AG04449 (cell line): ENCODE measurements around the gene GSTO1.

Source experiments
- CTCF ChIA-PET: fragments of 350-600 bp; formaldehyde crosslinking; extraction: SDS; loops from one replicate; lab custom pipeline; 2021; ENCODE audit warnings: antibody characterized with exemption; lab: Yijun Ruan, JAX
- POLR2A ChIA-PET: fragments of 400-600, 350-600 bp; formaldehyde crosslinking; extraction: SDS; loops from one replicate; lab custom pipeline; 2020; ENCODE audit warnings: antibody characterized with exemption, inconsistent platforms; lab: Yijun Ruan, JAX
- DNase-seq: peaks from one replicate; pipeline ENCODE4 v3.0.0-alpha.2; 2010; ENCODE audit warnings: low read depth, low spot score
- H3K4me3 ChIP-seq: 2 replicates; pipeline ENCODE4 v1.5.1; 2011; ENCODE audit warnings: low read depth, mild to moderate bottlenecking, control low read depth, low read length
- TF ChIP-seq, protein P1 (sequence below): IDR thresholded peaks from one replicate; pipeline ENCODE4 v1.5.1; 2011; ENCODE audit warnings: mild to moderate bottlenecking, moderate library complexity, low read length, control low read depth, inconsistent platforms; ENCODE audit not compliant: insufficient read depth; ENCODE audit errors: missing control alignments

Gene GSTO1

GRCh38 chr10:104274762-104275721, 20.4 kb downstream of the GSTO1 start:
- TF ChIP-seq, protein P1, sequence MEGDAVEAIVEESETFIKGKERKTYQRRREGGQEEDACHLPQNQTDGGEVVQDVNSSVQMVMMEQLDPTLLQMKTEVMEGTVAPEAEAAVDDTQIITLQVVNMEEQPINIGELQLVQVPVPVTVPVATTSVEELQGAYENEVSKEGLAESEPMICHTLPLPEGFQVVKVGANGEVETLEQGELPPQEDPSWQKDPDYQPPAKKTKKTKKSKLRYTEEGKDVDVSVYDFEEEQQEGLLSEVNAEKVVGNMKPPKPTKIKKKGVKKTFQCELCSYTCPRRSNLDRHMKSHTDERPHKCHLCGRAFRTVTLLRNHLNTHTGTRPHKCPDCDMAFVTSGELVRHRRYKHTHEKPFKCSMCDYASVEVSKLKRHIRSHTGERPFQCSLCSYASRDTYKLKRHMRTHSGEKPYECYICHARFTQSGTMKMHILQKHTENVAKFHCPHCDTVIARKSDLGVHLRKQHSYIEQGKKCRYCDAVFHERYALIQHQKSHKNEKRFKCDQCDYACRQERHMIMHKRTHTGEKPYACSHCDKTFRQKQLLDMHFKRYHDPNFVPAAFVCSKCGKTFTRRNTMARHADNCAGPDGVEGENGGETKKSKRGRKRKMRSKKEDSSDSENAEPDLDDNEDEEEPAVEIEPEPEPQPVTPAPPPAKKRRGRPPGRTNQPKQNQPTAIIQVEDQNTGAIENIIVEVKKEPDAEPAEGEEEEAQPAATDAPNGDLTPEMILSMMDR = peak; percentile 92
- peak overlapping the region; percentile 41 for H3K4me3 ChIP-seq

DNA sequence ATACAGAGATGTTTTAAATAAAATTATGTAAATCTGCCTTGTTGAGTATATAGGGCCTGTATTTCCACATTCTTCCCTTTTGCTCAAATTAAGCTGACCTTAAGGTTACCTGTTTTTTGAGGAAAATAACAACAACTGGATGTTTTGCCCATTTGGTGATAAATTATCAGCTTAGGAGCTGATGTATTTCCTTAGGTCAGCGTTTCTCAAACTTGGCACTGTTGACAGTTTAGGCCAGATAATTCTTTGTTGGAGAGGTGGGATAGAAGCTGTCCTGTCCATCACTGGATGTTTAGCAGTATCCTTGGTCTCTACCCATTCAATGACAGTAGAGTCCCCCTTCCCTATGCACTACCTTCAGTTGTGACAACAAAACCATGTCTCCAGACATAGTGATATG, 21.5 kb downstream of the GSTO1 start:
- ChIA-PET CTCF (interaction anchor here (0.9 to 12.9 kb wide), 13 partner anchors 13 to 231 kb away, joined by 3 to 557 read pairs (median 4); partner anchors contain the start of genes CFAP58 and ITPRIP), POLR2A (no interaction called here)
- DNase-seq = no peak
- H3K4me3 ChIP-seq = no peak overlapping the region
- TF ChIP-seq, protein P1 = no peak

More at GRCh38 chr10:104274762-104275721, 20.4 kb downstream of the GSTO1 start:
- ChIA-PET CTCF (interaction anchor here (0.7 to 12.9 kb wide), 33 partner anchors 9 to 389 kb away, joined by 3 to 557 read pairs (median 7); partner anchors contain the start of genes CFAP58, GSTO1, ITPRIP and SFR1), POLR2A (interaction anchor here (1.1 to 2.3 kb wide), 5 partner anchors 18 to 76 kb away, joined by 4 to 14 read pairs (median 4); partner anchors contain the start of genes GSTO1 and ITPRIP)
- DNase-seq = no peak

DNA sequence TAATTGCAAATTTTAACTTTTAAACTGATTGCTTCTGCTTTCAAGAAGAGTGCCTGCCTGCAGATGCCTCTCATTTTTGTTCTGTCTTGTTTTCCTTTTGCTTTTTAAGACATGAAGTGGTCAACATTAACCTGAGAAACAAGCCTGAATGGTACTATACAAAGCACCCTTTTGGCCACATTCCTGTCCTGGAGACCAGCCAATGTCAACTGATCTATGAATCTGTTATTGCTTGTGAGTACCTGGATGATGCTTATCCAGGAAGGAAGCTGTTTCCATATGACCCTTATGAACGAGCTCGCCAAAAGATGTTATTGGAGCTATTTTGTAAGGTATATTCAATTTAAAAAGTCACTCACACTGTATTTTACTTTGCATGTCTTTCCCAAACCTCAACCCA, 23.1 kb downstream of the GSTO1 start:
- TF ChIP-seq, protein P1 = no peak
- CTCF ChIA-PET = interaction anchor here (0.6 to 12.9 kb wide), 6 partner anchors 8 to 390 kb away, joined by 3 to 557 read pairs (median 4); partner anchors contain the start of gene CFAP58
- H3K4me3 ChIP-seq = no peak overlapping the region
- POLR2A ChIA-PET = no interaction called here
- DNase-seq = no peak

DNA sequence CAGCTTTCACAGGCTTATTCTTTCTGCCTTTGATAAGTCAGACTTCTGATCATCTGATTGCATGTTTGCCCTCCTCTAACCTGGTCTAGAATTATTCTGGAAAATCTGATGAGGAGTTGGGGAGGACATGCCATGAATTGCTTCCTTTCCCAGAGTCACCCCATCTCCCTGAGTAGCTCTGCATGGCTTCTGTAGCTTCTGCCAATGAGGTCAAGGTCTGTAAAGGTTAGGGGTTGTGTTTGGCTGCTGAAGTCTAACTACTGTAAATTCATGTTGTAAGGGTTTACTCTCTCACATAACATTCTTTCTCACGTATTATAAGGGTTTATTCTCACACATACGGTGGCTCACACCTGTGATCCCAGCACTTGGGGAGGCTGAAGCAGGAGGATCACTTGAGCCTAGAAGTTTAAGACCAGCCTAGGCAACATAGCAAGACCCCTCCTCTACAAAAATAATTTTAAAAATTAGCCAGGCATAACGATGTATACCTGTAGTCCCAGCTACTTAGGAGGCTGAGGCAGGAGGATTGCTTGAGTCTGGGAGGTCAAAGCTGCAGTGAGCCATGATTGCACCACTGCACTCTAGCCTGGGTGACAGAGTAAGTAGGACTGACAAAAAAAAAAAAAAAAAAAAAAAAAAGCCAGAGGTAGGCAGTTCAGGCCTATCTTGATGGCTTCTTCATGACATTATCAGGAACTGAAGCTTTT, 25.0 kb downstream of the GSTO1 start:
- ChIA-PET POLR2A (no interaction called here), CTCF (interaction anchor here (0.6 to 12.9 kb wide), 5 partner anchors 10 to 71 kb away, joined by 3 to 557 read pairs (median 7); partner anchors contain the start of genes CFAP58 and ITPRIP)
- no peak overlapping the region for H3K4me3 ChIP-seq
- no peak for DNase-seq
- TF ChIP-seq, protein P1 = no peak

DNA sequence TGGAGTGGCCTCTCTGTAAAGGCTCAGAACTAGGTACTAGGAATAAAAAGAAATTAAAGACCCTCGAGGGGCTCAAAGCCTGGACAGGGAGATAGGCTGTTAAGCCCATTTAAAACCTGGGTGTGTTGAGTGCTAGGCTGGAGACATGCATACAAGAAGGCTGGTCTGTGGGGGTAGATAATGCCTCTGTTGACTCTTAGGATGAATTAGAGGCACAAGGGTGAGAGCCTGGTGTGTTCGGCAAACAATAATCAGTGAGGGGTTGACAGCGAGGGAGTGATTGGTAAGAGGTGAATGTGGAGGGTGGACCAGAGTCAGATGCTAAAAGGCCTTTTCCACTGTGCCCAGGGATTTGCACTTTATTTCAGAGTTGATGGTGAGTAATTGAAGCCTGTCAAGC, 27.0 kb downstream of the GSTO1 start:
- CTCF ChIA-PET = interaction anchor here (12.3 to 15.9 kb wide), 4 partner anchors 3 to 69 kb away, joined by 290 to 659 read pairs (median 557); partner anchors contain the start of gene CFAP58
- TF ChIP-seq, protein P1 = no peak
- POLR2A ChIA-PET = no interaction called here
- no peak for DNase-seq
- no peak overlapping the region for H3K4me3 ChIP-seq
